GM21367 (cell line): Measurements from ENCODE around the gene ELOVL3.
"Not testable (repeated sequence)": the region's sequence is repeated elsewhere in the genome, so short reads cannot be mapped to it uniquely, and the experiment has no call there.

Source experiments
- ATAC-seq: cut with Tn5 transposase; IDR thresholded peaks from one replicate; pipeline ENCODE4 v1.9.1; 2021; ENCODE audit not compliant: unreplicated experiment

ELOVL3 gene

GRCh38 chr10:102247734-102248133 lies 21.6 kb downstream of the ELOVL3 start:
- ATAC-seq = no peak

GRCh38 chr10:102252508-102252907 lies 26.4 kb downstream of the ELOVL3 start:
- ATAC-seq = not testable (repeated sequence)

- no peak for ATAC-seq
Observed at GRCh38 chr10:102254426-102254825, 28.3 kb downstream of the ELOVL3 start.

GRCh38 chr10:102255404-102255803 lies 29.3 kb downstream of the ELOVL3 start:
- ATAC-seq = no peak

- ATAC-seq = no peak
Observed at GRCh38 chr10:102261196-102261595, 35.1 kb downstream of the ELOVL3 start.

- no peak for ATAC-seq
Observed at GRCh38 chr10:102261842-102262241, 35.7 kb downstream of the ELOVL3 start.

- no peak for ATAC-seq
Observed at GRCh38 chr10:102262744-102263370, 36.8 kb downstream of the ELOVL3 start.

GRCh38 chr10:102264371-102264770 lies 38.3 kb downstream of the ELOVL3 start:
- no peak for ATAC-seq

GRCh38 chr10:102266670-102267069 lies 40.6 kb downstream of the ELOVL3 start:
- no peak for ATAC-seq

GRCh38 chr10:102267748-102268147 lies 41.6 kb downstream of the ELOVL3 start:
- no peak for ATAC-seq

- no peak for ATAC-seq
Observed at GRCh38 chr10:102268375-102268888, 42.3 kb downstream of the ELOVL3 start.

GRCh38 chr10:102269017-102269416 lies 42.9 kb downstream of the ELOVL3 start:
- no peak for ATAC-seq

- ATAC-seq = no peak
Observed at GRCh38 chr10:102274062-102274461, 48.0 kb downstream of the ELOVL3 start.

GRCh38 chr10:102275343-102275742 lies 49.2 kb downstream of the ELOVL3 start:
- no peak for ATAC-seq

- ATAC-seq = no peak
Observed at GRCh38 chr10:102279104-102279503, 53.0 kb downstream of the ELOVL3 start.
